H1 (cell line): Measurements from ENCODE around the gene NAA20. TPM values are rescaled to one million over a fixed set of nuclear protein-coding genes. Genes with fewer than 3 reads are reported as not detected.

Source experiments
- BCL11A ChIP-seq, 2 experiments: IDR thresholded peaks; one replicate each; pipeline ENCODE4 v1.6.1; 2011; ENCODE audit warnings: low read depth in 2 of 2, low read length in 2 of 2, mild to moderate bottlenecking in 2 of 2
- polyA plus RNA-seq, 7 experiments: library from polyadenylated mRNA; depleted of rRNA in 3 of 7; stranded (reverse) in 5 of 7; unstranded in 2 of 7; fragments of >200 nt in 5 of 7; fragments of 200-250 nt in 2 of 7; gene quantifications; 1 replicate in 5 of 7; 2 replicates in 1 of 7; 4 replicates in 1 of 7; pipeline versions ENCODE4 v1.2.1 to v1.2.3, GENCODE V29; 2011 to 2013; ENCODE audit warnings: missing spikeins in 2 of 7, mixed read lengths in 2 of 7
- total RNA-seq: library from RNA; stranded (reverse); fragmentation: NEBNext Ultra II Directional; extraction: Animal tissue kit (Norgen Biotek cat#: 25700); gene quantifications from 2 replicates; pipeline ENCODE4 v1.2.1, GENCODE V29; 2021

Gene NAA20
- total and polyA plus RNA-seq, 2 of the 8 experiments (the other 6 are each of a cell fraction or from before 2014, with no cell fraction given): 21.9 to 41.1 TPM

DNA sequence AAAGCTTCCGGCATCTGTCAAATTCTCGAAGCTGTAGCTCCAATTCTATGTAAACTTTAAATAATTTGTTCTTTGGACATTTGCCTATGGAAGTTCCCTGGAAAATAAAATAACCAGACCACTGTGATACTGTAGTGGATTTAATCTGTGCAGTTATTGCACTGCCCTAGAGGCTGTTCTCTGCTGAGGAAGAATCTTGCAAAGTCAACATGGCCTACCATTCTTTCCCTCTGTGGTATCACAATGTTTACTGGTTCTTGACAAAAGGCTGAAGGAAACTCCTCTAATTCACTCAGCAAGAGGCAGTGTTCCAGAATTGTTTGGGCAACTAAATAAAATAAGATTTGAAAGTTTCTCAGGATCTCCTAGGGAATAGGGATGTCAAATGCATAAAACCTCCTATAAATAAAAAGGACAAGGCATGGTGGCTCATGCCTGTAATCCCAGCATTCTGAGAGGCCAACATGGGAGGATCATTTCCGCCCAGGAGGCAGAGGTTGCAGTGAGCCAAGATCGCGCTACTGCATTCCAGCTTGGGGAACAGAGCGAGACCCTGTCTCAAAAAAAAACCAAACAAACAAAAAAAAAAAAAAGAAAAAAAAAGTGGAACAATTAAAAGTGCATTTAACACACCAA lies 22.7 kb downstream of the NAA20 start (continued):
- TF ChIP-seq BCL11A (IDR thresholded peaks at IDR 0.05; ENCODE audit: low read depth in 2 of 2, low read length in 2 of 2): no peak
